Fibroblast of villous mesenchyme (primary cell): ENCODE results near the gene VPS8. TPM values are rescaled to one million over a fixed set of nuclear protein-coding genes. Genes with fewer than 3 reads are reported as not detected.

Experiments used
- DNase-seq: peaks from one replicate; pipeline ENCODE4 v3.0.0-alpha.2; 2010; ENCODE audit warnings: low read depth
- H3K4me3 ChIP-seq: 2 replicates; pipeline ENCODE4 v1.5.1; 2011; ENCODE audit warnings: low read depth, mild to moderate bottlenecking, low read length
- total RNA-seq: library from RNA; depleted of rRNA; stranded (reverse); fragments of >200 nt; gene quantifications from 2 replicates; pipeline ENCODE4 v1.2.3, GENCODE V29; 2012
- TF ChIP-seq, protein P1 (sequence below): IDR thresholded peaks from 2 replicates; pipeline ENCODE4 v1.5.1; 2012; ENCODE audit warnings: low read depth, mild to moderate bottlenecking, low read length; ENCODE audit not compliant: insufficient read depth

The VPS8 gene
- total RNA-seq, 1 donor: 92.8 TPM

DNA sequence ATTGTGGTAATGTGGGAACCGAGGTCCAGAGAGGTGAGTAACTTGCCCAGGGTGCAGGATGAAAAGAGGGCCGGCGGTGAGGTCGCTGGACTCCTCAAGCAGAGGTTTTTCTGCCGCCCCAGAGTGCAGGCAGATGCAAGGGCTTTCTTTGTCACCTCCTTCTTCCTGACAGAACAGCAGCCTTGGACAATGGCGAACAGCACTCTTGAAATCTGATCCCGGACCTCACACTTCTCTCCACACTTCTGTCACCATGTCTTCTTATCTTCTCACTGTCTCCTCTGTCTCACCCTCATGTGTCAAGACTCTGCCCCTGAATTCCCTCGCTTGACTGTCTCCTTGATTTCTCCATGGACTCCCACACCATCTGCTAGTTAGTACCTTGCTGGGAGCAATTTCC is 15.4 kb upstream of the VPS8 start:
- TF ChIP-seq, protein P1, sequence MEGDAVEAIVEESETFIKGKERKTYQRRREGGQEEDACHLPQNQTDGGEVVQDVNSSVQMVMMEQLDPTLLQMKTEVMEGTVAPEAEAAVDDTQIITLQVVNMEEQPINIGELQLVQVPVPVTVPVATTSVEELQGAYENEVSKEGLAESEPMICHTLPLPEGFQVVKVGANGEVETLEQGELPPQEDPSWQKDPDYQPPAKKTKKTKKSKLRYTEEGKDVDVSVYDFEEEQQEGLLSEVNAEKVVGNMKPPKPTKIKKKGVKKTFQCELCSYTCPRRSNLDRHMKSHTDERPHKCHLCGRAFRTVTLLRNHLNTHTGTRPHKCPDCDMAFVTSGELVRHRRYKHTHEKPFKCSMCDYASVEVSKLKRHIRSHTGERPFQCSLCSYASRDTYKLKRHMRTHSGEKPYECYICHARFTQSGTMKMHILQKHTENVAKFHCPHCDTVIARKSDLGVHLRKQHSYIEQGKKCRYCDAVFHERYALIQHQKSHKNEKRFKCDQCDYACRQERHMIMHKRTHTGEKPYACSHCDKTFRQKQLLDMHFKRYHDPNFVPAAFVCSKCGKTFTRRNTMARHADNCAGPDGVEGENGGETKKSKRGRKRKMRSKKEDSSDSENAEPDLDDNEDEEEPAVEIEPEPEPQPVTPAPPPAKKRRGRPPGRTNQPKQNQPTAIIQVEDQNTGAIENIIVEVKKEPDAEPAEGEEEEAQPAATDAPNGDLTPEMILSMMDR: no peak
- DNase-seq: no peak
- no peak overlapping the region for H3K4me3 ChIP-seq

DNA sequence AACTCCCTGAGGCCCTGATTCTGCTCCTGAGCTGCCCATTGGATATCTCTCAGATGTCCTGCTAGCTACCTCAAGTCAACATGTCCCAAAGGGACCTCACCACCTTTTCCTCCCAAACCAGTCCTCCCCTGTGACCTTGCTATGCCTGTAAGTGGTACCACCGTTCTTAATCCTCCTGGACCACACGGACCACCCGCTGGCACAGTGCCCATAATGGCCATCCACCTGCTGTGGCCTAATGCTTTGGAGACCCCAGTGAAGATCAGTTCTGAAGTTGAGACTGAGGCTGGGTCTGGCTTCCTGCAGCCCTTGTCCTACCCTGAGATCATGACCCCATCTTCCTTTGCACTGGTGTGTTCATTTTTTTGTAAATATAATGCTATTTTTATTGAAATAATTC is 15.0 kb upstream of the VPS8 start:
- no peak overlapping the region for H3K4me3 ChIP-seq
- TF ChIP-seq, protein P1: no peak
- no peak for DNase-seq

DNA sequence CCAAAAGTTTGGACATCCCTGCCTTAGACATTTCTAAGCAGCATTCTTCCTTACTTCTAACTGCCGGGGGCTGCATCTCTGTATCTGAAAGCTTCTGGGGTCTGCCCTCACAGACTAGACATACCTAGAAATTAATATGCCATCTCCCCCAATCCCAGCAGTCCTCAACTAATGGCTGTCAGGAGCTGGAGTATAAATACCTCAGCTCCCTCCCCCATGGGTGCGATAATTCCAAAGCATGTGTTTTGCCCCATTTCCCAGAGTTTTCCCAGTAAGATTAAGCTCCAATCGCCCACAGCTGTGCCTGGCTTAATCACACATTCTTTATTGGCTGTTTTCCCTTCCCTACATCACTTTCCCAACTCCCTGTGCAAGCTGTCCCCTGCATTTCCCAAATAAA is 13.8 kb upstream of the VPS8 start:
- H3K4me3 ChIP-seq: no peak overlapping the region
- TF ChIP-seq, protein P1: no peak
- no peak for DNase-seq

DNA sequence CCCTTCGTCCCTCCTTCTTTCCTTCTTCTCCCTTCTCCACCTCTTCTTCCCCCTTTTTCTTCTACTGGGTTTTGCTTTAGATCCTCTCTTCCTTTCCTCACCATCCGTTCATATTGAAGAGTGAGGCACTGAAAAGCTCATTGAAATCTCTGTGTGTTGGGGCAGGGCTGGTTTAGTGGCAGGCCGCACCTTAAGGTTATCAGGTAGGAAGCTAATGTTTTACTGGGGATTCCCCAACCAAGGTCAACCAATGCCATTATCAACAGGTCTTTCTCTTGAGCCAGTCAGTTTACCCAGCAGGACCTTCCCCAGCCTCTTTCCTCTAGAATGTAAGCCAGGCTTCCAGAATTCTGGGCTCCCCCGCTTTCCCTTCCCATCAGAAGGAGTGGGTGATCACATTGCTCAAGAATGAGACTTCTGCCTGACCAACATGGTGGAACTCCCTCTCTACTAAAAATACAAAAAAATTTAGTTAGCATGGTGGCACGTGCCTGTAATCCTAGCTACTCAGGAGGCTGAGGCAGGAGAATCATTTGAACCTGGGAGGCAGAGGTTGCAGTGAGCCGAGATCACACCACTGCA is 11.5 kb upstream of the VPS8 start:
- DNase-seq: no peak
- TF ChIP-seq, protein P1: no peak

DNA sequence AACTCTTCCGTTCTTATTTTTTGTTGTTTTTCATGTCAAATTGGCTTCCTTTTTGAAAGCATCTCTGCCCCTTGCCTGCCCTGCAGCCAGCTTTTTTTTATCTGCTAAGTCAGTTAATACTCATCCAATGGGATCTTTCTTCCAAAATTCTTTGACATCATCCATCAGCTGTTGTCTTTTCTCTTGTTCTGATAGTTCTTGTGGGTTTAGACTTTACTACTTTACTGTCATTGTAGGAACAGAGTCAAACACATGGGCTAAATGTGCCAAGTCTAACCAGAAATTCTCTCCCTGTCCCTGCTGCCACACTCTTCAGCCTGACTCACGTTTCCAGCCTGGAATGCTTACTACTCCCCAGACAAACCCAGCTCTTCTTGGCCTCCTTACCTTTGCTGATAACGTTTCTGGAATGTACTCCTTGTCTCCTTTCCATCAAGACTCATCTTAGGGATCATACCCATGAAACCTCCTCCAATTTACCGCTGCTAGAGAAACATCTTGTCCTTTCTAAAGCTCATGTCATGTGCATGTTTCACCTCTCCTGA is 10.7 kb upstream of the VPS8 start:
- no peak for DNase-seq
- H3K4me3 ChIP-seq: no peak overlapping the region

More for the DNA sequence above, 11.5 kb upstream of the VPS8 start:
- H3K4me3 ChIP-seq: no peak overlapping the region

DNA sequence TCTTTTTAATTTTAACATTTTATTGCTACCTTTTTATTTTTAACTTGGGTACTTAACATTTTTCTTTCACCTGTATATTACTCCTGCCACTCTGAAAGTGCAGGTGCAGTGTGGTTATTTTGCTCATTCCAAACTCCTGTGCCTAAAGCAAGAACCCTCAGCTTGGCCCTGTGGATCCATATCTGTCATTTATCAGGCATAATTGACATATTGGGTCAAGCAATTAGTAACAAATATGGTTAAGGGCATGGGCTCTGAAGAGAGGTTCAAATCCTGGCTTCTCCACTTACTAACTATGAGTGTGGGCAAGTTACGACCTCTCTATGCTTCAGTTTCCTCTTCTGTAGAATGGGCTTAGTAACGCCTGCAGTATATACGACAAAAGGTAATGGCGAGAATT is 9.8 kb upstream of the VPS8 start:
- DNase-seq: no peak
- TF ChIP-seq, protein P1: no peak
- H3K4me3 ChIP-seq: no peak overlapping the region

More for the DNA sequence above, 10.7 kb upstream of the VPS8 start:
- TF ChIP-seq, protein P1: no peak

DNA sequence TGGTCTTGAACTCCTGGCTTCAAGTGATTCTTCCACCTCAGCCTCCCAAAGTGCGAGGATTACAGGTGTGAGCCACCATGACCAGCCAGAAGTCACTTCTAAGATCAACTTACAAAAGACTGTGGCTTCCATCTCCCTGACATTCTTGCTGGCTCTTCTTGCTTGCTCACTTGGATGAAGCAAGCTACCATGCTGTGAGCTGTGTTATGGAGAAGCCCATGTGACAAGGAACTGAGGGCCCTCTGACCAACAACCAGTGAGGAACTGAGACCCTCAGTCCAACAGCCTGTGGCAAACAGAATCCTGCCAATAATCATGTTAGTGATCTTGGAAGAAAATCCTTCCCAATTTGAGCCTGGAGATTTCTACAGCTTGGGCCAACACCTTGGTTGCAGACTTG is 7.2 kb upstream of the VPS8 start:
- no peak overlapping the region for H3K4me3 ChIP-seq
- no peak for DNase-seq
- TF ChIP-seq, protein P1: no peak
